HT1080 (cell line): ENCODE measurements around the gene ATAD3C. TPM values are rescaled to one million over a fixed set of nuclear protein-coding genes. Genes with fewer than 3 reads are reported as not detected.
"Not testable (repeated sequence)": the region's sequence is repeated elsewhere in the genome, so short reads cannot be mapped to it uniquely, and the experiment has no call there.

ENCODE experiments used
- DNase-seq: peaks from one replicate; pipeline ENCODE4 v3.0.0-alpha.2; 2015; ENCODE audit warnings: low read depth
- total RNA-seq: library from RNA; depleted of rRNA; stranded (reverse); fragments of >200 nt; shearing (Covaris generic); gene quantifications from 2 replicates; pipeline ENCODE4 v1.2.3, GENCODE V29; 2014; rRNA removed

The ATAD3C gene
- total RNA-seq, 1 experiment from 2014 or later = not detected

GRCh38 chr1:1504777-1505365, 55.4 kb downstream of the ATAD3C start:
- DNase-seq = peak; percentile 62

- not testable (repeated sequence) for DNase-seq
Observed at GRCh38 chr1:1505366-1505798, 55.9 kb downstream of the ATAD3C start.

- not testable (repeated sequence) for DNase-seq
Observed at GRCh38 chr1:1505801-1506200, 56.3 kb downstream of the ATAD3C start.

- DNase-seq = no peak
Observed at GRCh38 chr1:1507305-1507704, 57.8 kb downstream of the ATAD3C start.

- not testable (repeated sequence) for DNase-seq
Observed at GRCh38 chr1:1508775-1509464, 59.4 kb downstream of the ATAD3C start.

- DNase-seq = not testable (repeated sequence)
Observed at GRCh38 chr1:1509465-1509850, 60.0 kb downstream of the ATAD3C start.

- peak; percentile 17 for DNase-seq
Observed at GRCh38 chr1:1510912-1511532, 61.5 kb downstream of the ATAD3C start.

DNA sequence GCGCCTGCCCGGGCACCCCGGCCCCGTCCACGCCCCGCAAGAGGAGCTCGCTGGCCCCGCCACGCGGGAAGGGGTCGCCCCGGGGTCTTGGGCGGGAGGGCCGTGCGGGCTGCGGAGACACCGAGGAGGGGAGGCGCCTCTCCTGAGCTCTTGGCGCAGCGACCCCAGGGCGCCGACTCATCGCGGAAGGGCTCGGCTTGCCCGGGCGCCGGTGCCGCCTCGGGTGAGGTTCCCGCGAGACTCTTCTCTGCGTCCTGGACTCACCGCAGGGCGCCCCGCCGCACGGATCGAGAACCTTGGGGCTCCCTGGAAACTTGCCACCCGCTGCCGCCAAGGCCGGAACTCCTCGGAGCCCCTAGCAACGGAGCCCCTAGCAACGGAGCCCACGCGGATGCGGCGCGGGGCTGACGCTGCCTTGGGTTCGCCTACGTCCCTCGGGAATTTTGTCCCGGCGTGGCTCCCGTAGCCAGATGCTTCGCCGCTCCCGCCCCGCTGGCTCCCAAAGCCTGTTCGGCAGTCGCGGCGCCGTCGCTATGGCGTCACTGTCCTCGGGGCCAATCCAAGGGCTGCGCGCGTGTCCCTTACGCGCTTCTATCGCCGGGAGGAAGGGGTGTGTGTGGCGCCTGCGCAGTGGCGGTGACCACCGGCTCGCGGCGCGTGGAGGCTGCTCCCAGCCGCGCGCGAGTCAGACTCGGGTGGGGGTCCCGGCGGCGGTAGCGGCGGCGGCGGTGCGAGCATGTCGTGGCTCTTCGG, 62.2 kb downstream of the ATAD3C start, which contains the start of gene ATAD3A:
TSS of gene ATAD3A (plus strand) at position 630 of the 753 bp plus-strand sequence. CDS start at position 737, 107 bp downstream.
- DNase-seq = peak; percentile 94

DNA sequence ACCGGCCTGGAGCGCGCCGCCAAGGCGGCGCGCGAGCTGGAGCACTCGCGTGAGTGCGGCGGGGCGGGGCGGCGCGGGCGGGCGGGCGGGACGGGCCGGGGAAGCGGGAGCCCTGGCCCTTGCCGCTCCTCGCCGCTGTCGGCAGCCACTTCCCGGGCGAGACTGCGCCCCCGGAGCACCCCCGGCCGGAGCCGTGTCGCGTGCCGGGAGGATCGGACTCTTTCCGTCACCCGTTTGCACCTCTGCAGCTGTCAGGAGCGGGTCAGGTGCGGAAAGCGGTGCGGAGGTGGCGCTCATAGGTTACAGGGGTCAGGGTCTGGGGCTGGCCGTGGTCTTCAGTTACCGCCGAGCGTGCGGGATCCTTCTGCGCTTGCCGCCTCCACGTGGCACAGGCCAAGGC, 62.9 kb downstream of the ATAD3C start:
- DNase-seq = not testable (repeated sequence)

DNA sequence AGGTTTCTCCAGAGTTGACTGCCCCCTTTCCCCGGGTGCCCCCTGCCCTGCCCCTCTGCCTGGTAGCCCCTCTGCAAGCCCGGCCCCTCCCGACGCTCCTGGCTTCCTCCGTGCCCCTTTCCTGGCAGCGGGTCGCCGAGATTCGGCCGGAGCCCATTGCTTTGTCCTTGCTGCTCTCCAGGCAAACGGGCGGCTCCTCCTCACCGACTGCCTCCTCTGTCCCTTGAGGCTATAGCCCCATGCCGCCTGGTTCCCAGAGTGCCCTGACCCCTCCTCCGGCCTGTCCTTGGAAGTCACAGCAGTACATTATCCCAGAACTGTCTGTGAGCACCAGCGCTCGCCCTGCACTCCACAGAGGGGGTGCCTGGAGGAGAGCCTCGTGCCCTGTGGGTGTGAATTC, 64.2 kb downstream of the ATAD3C start:
- DNase-seq = not testable (repeated sequence)

- DNase-seq = not testable (repeated sequence)
Observed at GRCh38 chr1:1514376-1514775, 64.9 kb downstream of the ATAD3C start.

- not testable (repeated sequence) for DNase-seq
Observed at GRCh38 chr1:1516923-1517322, 67.4 kb downstream of the ATAD3C start.

- DNase-seq = no peak
Observed at GRCh38 chr1:1517973-1518620, 68.6 kb downstream of the ATAD3C start.

DNA sequence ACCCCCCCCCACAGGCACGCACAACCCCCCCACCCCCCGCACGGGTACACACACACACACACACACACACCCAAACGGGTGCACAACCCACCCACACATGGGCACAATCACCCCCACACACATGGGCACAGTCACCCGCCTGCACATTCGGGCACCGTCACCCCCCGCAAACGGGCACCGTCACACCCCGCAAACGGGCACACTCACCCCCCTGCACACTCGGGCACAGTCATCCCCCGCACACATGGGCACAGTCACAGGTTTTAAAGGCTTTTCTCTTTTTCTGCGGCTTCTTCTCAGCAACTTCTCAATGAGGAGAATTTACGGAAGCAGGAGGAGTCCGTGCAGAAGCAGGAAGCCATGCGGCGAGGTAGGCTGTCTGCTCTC, 69.1 kb downstream of the ATAD3C start:
- DNase-seq = not testable (repeated sequence)

Other genes with a start within 250 kb of the ATAD3C start
- not detected in 2 replicates for gene TNFRSF18, start 243.1 kb upstream of the ATAD3C start, total RNA-seq
- 0.88 TPM in 1 of 2 replicates, not detected in the other for gene TNFRSF4, start 235.5 kb upstream of the ATAD3C start, total RNA-seq
- 110 and 119 TPM in 2 replicates for gene SDF4, start 217.7 kb upstream of the ATAD3C start, total RNA-seq
- 27.3 and 37.6 TPM in 2 replicates for gene B3GALT6, start 217.5 kb upstream of the ATAD3C start, total RNA-seq
- gene C1QTNF12, start 203.0 kb upstream of the ATAD3C start, total RNA-seq = 0.40 and 1.5 TPM in 2 replicates
- 125 and 139 TPM in 2 replicates for gene UBE2J2, start 175.8 kb upstream of the ATAD3C start, total RNA-seq
- gene SCNN1D, start 169.3 kb upstream of the ATAD3C start, total RNA-seq = 0.20 and 0.59 TPM in 2 replicates
- 28.9 and 34.9 TPM in 2 replicates for gene ACAP3, start 141.8 kb upstream of the ATAD3C start, total RNA-seq
- 42.0 and 43.9 TPM in 2 replicates for gene PUSL1, start 141.1 kb upstream of the ATAD3C start, total RNA-seq
- 142 and 143 TPM in 2 replicates for gene INTS11, start 125.0 kb upstream of the ATAD3C start, total RNA-seq
- 36.8 and 55.0 TPM in 2 replicates for gene CPTP, start 124.9 kb upstream of the ATAD3C start, total RNA-seq
- gene TAS1R3, start 118.4 kb upstream of the ATAD3C start, total RNA-seq = 0.03 and 0.08 TPM in 2 replicates
- 113 and 118 TPM in 2 replicates for gene DVL1, start 100.3 kb upstream of the ATAD3C start, total RNA-seq
- gene MXRA8, start 91.1 kb upstream of the ATAD3C start, total RNA-seq = 0.11 and 0.50 TPM in 2 replicates
- gene AURKAIP1, start 74.5 kb upstream of the ATAD3C start, total RNA-seq = 318 and 349 TPM in 2 replicates
- 74.6 and 96.1 TPM in 2 replicates for gene CCNL2, start 50.4 kb upstream of the ATAD3C start, total RNA-seq
- 319 and 342 TPM in 2 replicates for gene MRPL20, start 42.4 kb upstream of the ATAD3C start, total RNA-seq
- gene ANKRD65, start 28.4 kb upstream of the ATAD3C start, total RNA-seq = not detected in 2 replicates
- gene VWA1, start 14.0 kb upstream of the ATAD3C start, total RNA-seq = 0.05 and 0.23 TPM in 2 replicates
- gene ATAD3B, start 22.1 kb downstream of the ATAD3C start, total RNA-seq = 57.0 and 59.0 TPM in 2 replicates
- gene ATAD3A, start 62.5 kb downstream of the ATAD3C start, total RNA-seq = 93.9 and 96.6 TPM in 2 replicates
- gene TMEM240, start 90.9 kb downstream of the ATAD3C start, total RNA-seq = 3.1 TPM in 1 of 2 replicates, not detected in the other
- 69.6 and 99.4 TPM in 2 replicates for gene SSU72, start 125.2 kb downstream of the ATAD3C start, total RNA-seq
- 0.20 and 0.66 TPM in 2 replicates for gene FNDC10, start 150.4 kb downstream of the ATAD3C start, total RNA-seq
- 11.0 and 12.6 TPM in 2 replicates for gene MIB2, start 165.8 kb downstream of the ATAD3C start, total RNA-seq
- gene MMP23B, start 182.5 kb downstream of the ATAD3C start, total RNA-seq = not detected in 2 replicates
- 19.3 and 21.9 TPM in 2 replicates for gene CDK11B, start 209.3 kb downstream of the ATAD3C start, total RNA-seq
- gene SLC35E2B, start 243.1 kb downstream of the ATAD3C start, total RNA-seq = 13.7 and 18.1 TPM in 2 replicates